Measurements from ENCODE around the gene MAP3K1.

MAP3K1 gene

GRCh38 chr5:56900858-56901578 is 85.7 kb downstream of the MAP3K1 start:
- DNase-seq (ENCODE audit: low read depth, low spot score) = no peak

GRCh38 chr5:56908942-56909293 is 93.6 kb downstream of the MAP3K1 start:
- DNase-seq (ENCODE audit: low read depth, low spot score) = no peak

GRCh38 chr5:56909294-56910209 is 94.2 kb downstream of the MAP3K1 start, which contains the start of gene SETD9:
TSS of gene SETD9 (plus strand) at chr5:56909596. CDS start at chr5:56909646, 50 bp downstream.
- peak; percentile 89 for DNase-seq (ENCODE audit: low read depth, low spot score)

GRCh38 chr5:56910210-56910965 is 95.0 kb downstream of the MAP3K1 start:
- DNase-seq (ENCODE audit: low read depth, low spot score) = no peak

GRCh38 chr5:56913766-56914165 is 98.4 kb downstream of the MAP3K1 start:
- DNase-seq (ENCODE audit: low read depth, low spot score) = no peak

- DNase-seq (ENCODE audit: low read depth, low spot score) = no peak
These were observed 99.3 kb downstream of the MAP3K1 start for GRCh38 chr5:56914678-56915077.

GRCh38 chr5:56917534-56917933 is 102.2 kb downstream of the MAP3K1 start:
- no peak for DNase-seq (ENCODE audit: low read depth, low spot score)

- DNase-seq (ENCODE audit: low read depth, low spot score) = no peak
These were observed 102.7 kb downstream of the MAP3K1 start for GRCh38 chr5:56918054-56918453.

- no peak for DNase-seq (ENCODE audit: low read depth, low spot score)
These were observed 104.8 kb downstream of the MAP3K1 start for GRCh38 chr5:56919942-56920662.

GRCh38 chr5:56922922-56923321 is 107.6 kb downstream of the MAP3K1 start:
- no peak for DNase-seq (ENCODE audit: low read depth, low spot score)

- no peak for DNase-seq (ENCODE audit: low read depth, low spot score)
These were observed 119.0 kb downstream of the MAP3K1 start for GRCh38 chr5:56934325-56934724.

GRCh38 chr5:56938858-56939257 is 123.5 kb downstream of the MAP3K1 start:
- DNase-seq (ENCODE audit: low read depth, low spot score) = no peak

GRCh38 chr5:56941981-56942380 is 126.6 kb downstream of the MAP3K1 start:
- no peak for DNase-seq (ENCODE audit: low read depth, low spot score)
